NCI-H2196 treated with DMSO at 0.1 percent for 48 hours (cell line): ENCODE measurements around the gene CES3.
A peak's percentile ranks its signal among the peaks of the same experiment; 100 is the strongest.
"Not testable (repeated sequence)": the region's sequence is repeated elsewhere in the genome, so short reads cannot be mapped to it uniquely, and the experiment has no call there.

ENCODE experiments used
- DNase-seq: peaks from one replicate; lab custom pipeline; 2025; ENCODE audit not compliant: unreplicated experiment; lab: John Stamatoyannopoulos, UW

CES3 gene

GRCh38 chr16:66926171-66926947, 34.7 kb upstream of the CES3 start:
- DNase-seq, result no peak

GRCh38 chr16:66926961-66927436, 34.1 kb upstream of the CES3 start:
- DNase-seq, result peak; percentile 53

GRCh38 chr16:66927918-66928649, 33.0 kb upstream of the CES3 start:
- DNase-seq, result peak; percentile 13

- DNase-seq, result no peak
Measured at GRCh38 chr16:66928702-66929388, 32.2 kb upstream of the CES3 start.

- DNase-seq, result peak; percentile 17
Measured at GRCh38 chr16:66930189-66930588, 30.9 kb upstream of the CES3 start.

- no peak for DNase-seq
Measured at GRCh38 chr16:66931665-66932064, 29.4 kb upstream of the CES3 start.

GRCh38 chr16:66932076-66932475, 29.0 kb upstream of the CES3 start:
- DNase-seq, result no peak

GRCh38 chr16:66933776-66934137, 27.3 kb upstream of the CES3 start:
- no peak for DNase-seq

- peak; percentile 20 for DNase-seq
Measured at GRCh38 chr16:66934138-66934838, 26.8 kb upstream of the CES3 start, which contains the start of gene CIAO2B. Gene CIAO2B, minus strand, starts transcription at chr16:66934402. Its CDS starts 38 bp downstream, at chr16:66934364.

- not testable (repeated sequence) for DNase-seq
Measured at GRCh38 chr16:66934839-66935313, 26.2 kb upstream of the CES3 start.

- DNase-seq, result no peak
Measured at GRCh38 chr16:66935314-66936011, 25.6 kb upstream of the CES3 start, which contains the start of gene CES2. Gene CES2, plus strand, starts transcription at chr16:66935516. Its CDS starts 120 bp downstream, at chr16:66935636.

- DNase-seq, result no peak
Measured at GRCh38 chr16:66936462-66936861, 24.6 kb upstream of the CES3 start.

GRCh38 chr16:66936889-66937554, 24.0 kb upstream of the CES3 start:
- DNase-seq, result no peak

GRCh38 chr16:66937725-66938337, 23.2 kb upstream of the CES3 start:
- DNase-seq, result no peak

GRCh38 chr16:66939366-66939765, 21.7 kb upstream of the CES3 start:
- DNase-seq, result no peak

- no peak for DNase-seq
Measured at GRCh38 chr16:66940236-66940635, 20.8 kb upstream of the CES3 start.

- DNase-seq, result no peak
Measured at GRCh38 chr16:66942981-66943380, 18.1 kb upstream of the CES3 start.

- DNase-seq, result no peak
Measured at GRCh38 chr16:66943426-66944053, 17.5 kb upstream of the CES3 start.

- DNase-seq, result no peak
Measured at GRCh38 chr16:66944054-66944441, 17.0 kb upstream of the CES3 start.
